Measurements from ENCODE around the gene DLX4.

- TF ChIP-seq POLR2A (IDR thresholded peaks at IDR 0.05) = no peak
- TF ChIP-seq CTCF (IDR thresholded peaks at IDR 0.05) = no peak
- no peak for TF ChIP-seq EP300 (IDR thresholded peaks at IDR 0.05)
These were observed 36.1 kb upstream of the DLX4 start for GRCh38 chr17:49932901-49933300.
